ENCODE results near the gene KISS1R. TPM values are rescaled to one million over a fixed set of nuclear protein-coding genes. Genes with fewer than 3 reads are reported as not detected.

Gene KISS1R
- total and polyA plus RNA-seq, 8 donors, result 0.11 to 0.23 (median 0.15) TPM; not detected in 5

GRCh38 chr19:950352-951066 lies 33.4 kb downstream of the KISS1R start:
- no peak for TF ChIP-seq CTCF (IDR thresholded peaks at IDR 0.05)
- Histone ChIP-seq H3K27ac (no peak overlapping the region), H3K4me3 (no peak overlapping the region), H3K27me3 (no peaks in the 10 kb centered on the region), H3K4me1 (peaks cover 11 to 43% of the 10 kb centered on the region in 2 donors), H3K36me3 (peaks cover 0 to 4% of the 10 kb centered on the region in 2 donors), H3K9me3 (no peaks in the 10 kb centered on the region)
- ATAC-seq (no peak), DNase-seq (peak in 1 of 4 donors; percentile 59)
- intact Hi-C loops (cut with DNase I), result no loop called here

- intact Hi-C loops (cut with DNase I), result no loop called here
- no peak overlapping the region for H3K4me3 ChIP-seq
- no peak for DNase-seq
- no peak for TF ChIP-seq CTCF (IDR thresholded peaks at IDR 0.05)
- no peak for ATAC-seq
- H3K27me3 ChIP-seq, result no peaks in the 10 kb centered on the region
- H3K36me3 ChIP-seq, result peaks cover 0 to 4% of the 10 kb centered on the region in 2 donors
- no peaks in the 10 kb centered on the region for H3K9me3 ChIP-seq
- H3K4me1 ChIP-seq, result peaks cover 11 to 49% of the 10 kb centered on the region in 2 donors
- H3K27ac ChIP-seq, result no peak overlapping the region
Observed at GRCh38 chr19:952049-952679, 35.0 kb downstream of the KISS1R start.

GRCh38 chr19:952680-953444 lies 35.7 kb downstream of the KISS1R start:
- ATAC-seq (peak; percentile 40), DNase-seq (peak in 2 of 4 donors; percentile 59 to 73)
- no peak overlapping the region for H3K27ac ChIP-seq
- intact Hi-C loops (cut with DNase I), result no loop called here
- peaks cover 11 to 44% of the 10 kb centered on the region in 2 donors for H3K4me1 ChIP-seq
- no peaks in the 10 kb centered on the region for H3K27me3 ChIP-seq
- TF ChIP-seq CTCF (IDR thresholded peaks at IDR 0.05), result no peak
- peaks cover 0 to under 1% of the 10 kb centered on the region in 2 donors for H3K36me3 ChIP-seq
- no peaks in the 10 kb centered on the region for H3K9me3 ChIP-seq
- H3K4me3 ChIP-seq, result peak overlapping the region in 1 of 2 donors; percentile 14

GRCh38 chr19:953445-954271 lies 36.5 kb downstream of the KISS1R start:
- H3K4me3 ChIP-seq, result peak overlapping the region in 1 of 2 donors; percentile 14
- no peak overlapping the region for H3K27ac ChIP-seq
- H3K9me3 ChIP-seq, result no peaks in the 10 kb centered on the region
- H3K36me3 ChIP-seq, result peaks cover 0 to 2% of the 10 kb centered on the region in 2 donors
- H3K27me3 ChIP-seq, result no peaks in the 10 kb centered on the region
- peaks cover 11 to 37% of the 10 kb centered on the region in 2 donors for H3K4me1 ChIP-seq
- intact Hi-C loops (cut with DNase I), result no loop called here
- DNase-seq (peak in 1 of 4 donors; percentile 68), ATAC-seq (no peak)
- TF ChIP-seq CTCF (IDR thresholded peaks at IDR 0.05), result no peak

All from left lung (tissue), 10 donors.